ENCODE measurements around the gene GSC. TPM values are rescaled to one million over a fixed set of nuclear protein-coding genes. Genes with fewer than 3 reads are reported as not detected.

The GSC gene
- total and polyA plus RNA-seq, 2 donors (not counting 1 experiment from before 2014, with no cell fraction given): 0.05 to 0.17 TPM

DNA sequence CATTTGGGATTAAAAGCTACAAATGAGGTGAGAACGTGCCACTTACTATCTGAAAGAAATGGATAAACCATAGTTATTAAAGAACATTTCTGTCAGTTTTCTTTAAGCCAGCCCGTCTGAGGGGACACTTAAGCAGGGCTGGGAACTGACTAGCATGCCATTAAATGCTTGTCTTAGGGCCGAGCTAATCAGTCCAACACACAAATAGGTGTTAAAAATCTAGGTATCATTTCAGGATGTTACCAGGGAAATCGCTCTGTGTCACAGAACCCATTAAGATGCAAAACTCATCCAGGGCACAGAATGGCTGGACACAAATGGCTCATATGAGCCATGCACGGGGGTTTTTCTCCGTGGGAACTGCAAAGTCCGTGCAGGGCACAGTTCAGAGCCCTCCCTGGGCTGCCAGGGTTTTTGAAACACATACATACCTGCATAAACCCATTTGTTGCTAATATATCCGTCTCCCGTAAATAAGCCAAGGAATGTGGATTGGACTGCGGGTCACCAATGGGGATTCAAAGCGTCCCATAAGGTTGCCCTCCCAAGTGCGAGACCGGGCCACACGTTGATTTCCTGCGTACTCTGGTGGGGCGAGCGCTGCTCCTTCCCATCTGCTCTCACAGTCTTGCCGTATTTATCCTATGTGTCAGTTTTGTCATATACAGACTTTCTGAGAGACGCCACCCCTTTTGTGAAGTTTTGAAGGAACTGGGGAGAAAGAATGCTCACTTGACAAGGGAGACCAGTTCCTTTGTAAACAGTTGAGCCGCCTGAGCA, 5.4 kb upstream of the GSC start:
- H3K4me3 ChIP-seq (replicated peaks in 1 of 4; ENCODE audit: control extremely low read depth in 1 of 4, insufficient read depth in 1 of 4, low read depth in 3 of 4, low read length in 4 of 4): no peak overlapping the region
- H3K36me3 ChIP-seq (ENCODE audit: control insufficient read depth, insufficient read depth, low read length): no peaks in the 10 kb centered on the region
- DNase-seq (ENCODE audit: low read depth in 2 of 2): no peak
- H3K27ac ChIP-seq (ENCODE audit: insufficient read depth, low read length): no peak overlapping the region
- peaks cover 49% of the 10 kb centered on the region for H3K27me3 ChIP-seq (ENCODE audit: control insufficient read depth, insufficient read depth, low read length)
- no peak overlapping the region for H2AFZ ChIP-seq (ENCODE audit: low read length)
- no peaks in the 10 kb centered on the region for H3K79me2 ChIP-seq (ENCODE audit: control insufficient read depth, insufficient read depth, low read length)
- H3K9me3 ChIP-seq (ENCODE audit: control insufficient read depth, insufficient read depth, low read depth, low read length): no peaks in the 10 kb centered on the region
- H3K4me1 ChIP-seq (ENCODE audit: control insufficient read depth, extremely low read depth, insufficient read depth, low read length): no peaks in the 10 kb centered on the region
- TF ChIP-seq EZH2 (IDR thresholded peaks at IDR 0.05; ENCODE audit: low read length, missing control alignments): no peak
- TF ChIP-seq CTCF (conservative IDR thresholded peaks at IDR 0.05 in 1 of 2, IDR thresholded peaks at IDR 0.05 in 1 of 2; ENCODE audit: low read depth in 1 of 2, low read length in 2 of 2): no peak
- no peaks in the 10 kb centered on the region for H4K20me1 ChIP-seq (ENCODE audit: control insufficient read depth, extremely low read depth, insufficient read depth, low read length)
- H3K4me2 ChIP-seq (ENCODE audit: extremely low read depth, insufficient read depth, low read length): no peak overlapping the region
- no peak overlapping the region for H3K9ac ChIP-seq (ENCODE audit: insufficient read depth, low read length)

- H3K4me3 ChIP-seq (replicated peaks in 1 of 4; ENCODE audit: control extremely low read depth in 1 of 4, insufficient read depth in 1 of 4, low read depth in 3 of 4, low read length in 4 of 4): no peak overlapping the region
- DNase-seq (ENCODE audit: low read depth in 2 of 2): no peak
- H3K4me1 ChIP-seq (ENCODE audit: control insufficient read depth, extremely low read depth, insufficient read depth, low read length): no peaks in the 10 kb centered on the region
- no peak overlapping the region for H3K27ac ChIP-seq (ENCODE audit: insufficient read depth, low read length)
- H3K9me3 ChIP-seq (ENCODE audit: control insufficient read depth, insufficient read depth, low read depth, low read length): no peaks in the 10 kb centered on the region
- H3K4me2 ChIP-seq (ENCODE audit: extremely low read depth, insufficient read depth, low read length): no peak overlapping the region
- no peaks in the 10 kb centered on the region for H4K20me1 ChIP-seq (ENCODE audit: control insufficient read depth, extremely low read depth, insufficient read depth, low read length)
- peaks cover 53% of the 10 kb centered on the region for H3K27me3 ChIP-seq (ENCODE audit: control insufficient read depth, insufficient read depth, low read length)
- TF ChIP-seq CTCF (conservative IDR thresholded peaks at IDR 0.05 in 1 of 2, IDR thresholded peaks at IDR 0.05 in 1 of 2; ENCODE audit: low read depth in 1 of 2, low read length in 2 of 2) (no peak), EZH2 (IDR thresholded peaks at IDR 0.05; ENCODE audit: low read length, missing control alignments) (no peak)
- no peaks in the 10 kb centered on the region for H3K79me2 ChIP-seq (ENCODE audit: control insufficient read depth, insufficient read depth, low read length)
- H2AFZ ChIP-seq (ENCODE audit: low read length): no peak overlapping the region
- H3K9ac ChIP-seq (ENCODE audit: insufficient read depth, low read length): no peak overlapping the region
- H3K36me3 ChIP-seq (ENCODE audit: control insufficient read depth, insufficient read depth, low read length): no peaks in the 10 kb centered on the region
Measured at GRCh38 chr14:94774344-94775090, 4.6 kb upstream of the GSC start.

DNA sequence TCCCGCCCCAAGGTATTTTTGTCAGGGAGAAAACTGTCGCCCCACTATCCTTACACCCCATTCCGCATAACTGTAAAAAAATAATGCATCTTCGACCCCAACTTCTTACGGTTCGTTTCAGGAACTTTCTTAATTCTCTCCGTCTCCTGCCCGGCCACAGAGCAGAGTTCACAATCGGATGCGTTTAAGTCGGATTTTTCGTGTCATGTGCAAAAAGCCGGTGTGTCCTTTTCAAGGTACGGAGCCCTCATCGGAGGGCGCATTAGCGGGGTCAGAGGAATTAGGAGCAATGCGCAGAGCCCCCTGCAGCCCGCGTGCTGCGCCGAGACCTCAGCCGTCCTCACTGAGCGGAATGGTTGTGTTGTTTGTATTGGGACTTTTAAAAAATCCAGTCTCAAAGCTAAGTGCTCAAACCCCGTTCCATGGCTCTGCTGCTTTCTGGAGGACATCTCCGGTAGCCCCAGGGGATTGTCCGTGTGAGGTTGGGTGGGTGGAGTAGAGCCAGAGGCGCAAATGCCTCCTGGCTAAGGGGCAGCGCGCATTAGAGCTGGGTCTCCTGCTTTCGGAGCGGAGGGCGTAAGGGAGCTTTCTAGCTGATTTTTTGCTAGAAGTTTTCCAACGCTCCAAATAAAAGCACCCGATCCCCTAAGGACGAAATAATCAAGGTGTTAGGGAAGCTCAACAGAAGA, 3.9 kb upstream of the GSC start:
- peaks cover 60% of the 10 kb centered on the region for H3K27me3 ChIP-seq (ENCODE audit: control insufficient read depth, insufficient read depth, low read length)
- no peak overlapping the region for H3K9ac ChIP-seq (ENCODE audit: insufficient read depth, low read length)
- no peak overlapping the region for H2AFZ ChIP-seq (ENCODE audit: low read length)
- no peak overlapping the region for H3K27ac ChIP-seq (ENCODE audit: insufficient read depth, low read length)
- peak; percentile 74 for TF ChIP-seq EZH2 (IDR thresholded peaks at IDR 0.05; ENCODE audit: low read length, missing control alignments)
- no peak for TF ChIP-seq CTCF (conservative IDR thresholded peaks at IDR 0.05 in 1 of 2, IDR thresholded peaks at IDR 0.05 in 1 of 2; ENCODE audit: low read depth in 1 of 2, low read length in 2 of 2)
- H3K4me1 ChIP-seq (ENCODE audit: control insufficient read depth, extremely low read depth, insufficient read depth, low read length): no peaks in the 10 kb centered on the region
- no peaks in the 10 kb centered on the region for H3K9me3 ChIP-seq (ENCODE audit: control insufficient read depth, insufficient read depth, low read depth, low read length)
- no peaks in the 10 kb centered on the region for H3K79me2 ChIP-seq (ENCODE audit: control insufficient read depth, insufficient read depth, low read length)
- no peaks in the 10 kb centered on the region for H4K20me1 ChIP-seq (ENCODE audit: control insufficient read depth, extremely low read depth, insufficient read depth, low read length)
- H3K4me3 ChIP-seq (replicated peaks in 1 of 4; ENCODE audit: control extremely low read depth in 1 of 4, insufficient read depth in 1 of 4, low read depth in 3 of 4, low read length in 4 of 4): no peak overlapping the region
- no peak for DNase-seq (ENCODE audit: low read depth in 2 of 2)
- no peak overlapping the region for H3K4me2 ChIP-seq (ENCODE audit: extremely low read depth, insufficient read depth, low read length)
- H3K36me3 ChIP-seq (ENCODE audit: control insufficient read depth, insufficient read depth, low read length): no peaks in the 10 kb centered on the region

Data from fibroblast of lung (primary cell).